ENCODE data around the gene CBY2.
"Not testable (repeated sequence)": the region's sequence is repeated elsewhere in the genome, so short reads cannot be mapped to it uniquely, and the experiment has no call there.

DNA sequence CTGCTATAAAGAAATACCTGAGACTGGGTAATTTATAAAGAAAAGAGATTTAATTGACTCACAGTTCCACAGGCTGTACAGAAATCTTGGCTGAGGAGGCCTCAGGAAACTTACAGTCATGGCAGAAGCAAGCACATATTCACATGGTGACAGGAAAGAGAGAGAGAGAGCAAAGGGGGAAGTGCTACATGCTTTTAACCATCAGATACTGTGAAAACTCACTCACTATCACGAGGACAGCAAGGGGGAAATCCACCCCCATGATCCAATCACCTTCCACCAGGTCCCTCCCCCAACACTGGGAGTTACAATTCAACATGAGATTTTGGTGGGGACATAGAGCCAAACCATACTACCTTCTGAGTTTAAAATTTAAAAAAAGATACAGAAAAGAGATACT, 41.7 kb upstream of the CBY2 start:
- TF ChIP-seq, protein P1, sequence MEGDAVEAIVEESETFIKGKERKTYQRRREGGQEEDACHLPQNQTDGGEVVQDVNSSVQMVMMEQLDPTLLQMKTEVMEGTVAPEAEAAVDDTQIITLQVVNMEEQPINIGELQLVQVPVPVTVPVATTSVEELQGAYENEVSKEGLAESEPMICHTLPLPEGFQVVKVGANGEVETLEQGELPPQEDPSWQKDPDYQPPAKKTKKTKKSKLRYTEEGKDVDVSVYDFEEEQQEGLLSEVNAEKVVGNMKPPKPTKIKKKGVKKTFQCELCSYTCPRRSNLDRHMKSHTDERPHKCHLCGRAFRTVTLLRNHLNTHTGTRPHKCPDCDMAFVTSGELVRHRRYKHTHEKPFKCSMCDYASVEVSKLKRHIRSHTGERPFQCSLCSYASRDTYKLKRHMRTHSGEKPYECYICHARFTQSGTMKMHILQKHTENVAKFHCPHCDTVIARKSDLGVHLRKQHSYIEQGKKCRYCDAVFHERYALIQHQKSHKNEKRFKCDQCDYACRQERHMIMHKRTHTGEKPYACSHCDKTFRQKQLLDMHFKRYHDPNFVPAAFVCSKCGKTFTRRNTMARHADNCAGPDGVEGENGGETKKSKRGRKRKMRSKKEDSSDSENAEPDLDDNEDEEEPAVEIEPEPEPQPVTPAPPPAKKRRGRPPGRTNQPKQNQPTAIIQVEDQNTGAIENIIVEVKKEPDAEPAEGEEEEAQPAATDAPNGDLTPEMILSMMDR (IDR thresholded peaks at IDR 0.05; ENCODE audit: low read depth, low read length, poor library complexity, severe bottlenecking), result not testable (repeated sequence)
- TF ChIP-seq EZH2phosphoT487 (IDR thresholded peaks at IDR 0.05; ENCODE audit: borderline replicate concordance, low read length), result not testable (repeated sequence)

All from DOHH2 (cell line).